Right lobe of liver (tissue), 4 donors: ENCODE data around the gene P4HA2.

Source experiments
- POLR2A ChIP-seq: fragments of 450-650 bp; IDR thresholded peaks from one replicate; pipeline ENCODE4 v1.6.1; 2017; ENCODE audit warnings: antibody characterized with exemption, mild to moderate bottlenecking
- TF ChIP-seq, protein P1 (sequence below), 4 donors: fragments of 200-600 bp in 3 of 4; fragments of 450-650 bp in 1 of 4; IDR thresholded peaks; one replicate each; pipeline versions ENCODE4 v1.5.1 to v1.8.0; 2016 to 2022; ENCODE audit warnings: antibody characterized with exemption in 4 of 4, mild to moderate bottlenecking in 2 of 4
- donor health status: DM: no; HTN: no; CAD: no.
- donor health status: DM: no; HTN: no; CAD: no.
- donor health status: DM: no; HTN: yes; CAD: no.

DNA sequence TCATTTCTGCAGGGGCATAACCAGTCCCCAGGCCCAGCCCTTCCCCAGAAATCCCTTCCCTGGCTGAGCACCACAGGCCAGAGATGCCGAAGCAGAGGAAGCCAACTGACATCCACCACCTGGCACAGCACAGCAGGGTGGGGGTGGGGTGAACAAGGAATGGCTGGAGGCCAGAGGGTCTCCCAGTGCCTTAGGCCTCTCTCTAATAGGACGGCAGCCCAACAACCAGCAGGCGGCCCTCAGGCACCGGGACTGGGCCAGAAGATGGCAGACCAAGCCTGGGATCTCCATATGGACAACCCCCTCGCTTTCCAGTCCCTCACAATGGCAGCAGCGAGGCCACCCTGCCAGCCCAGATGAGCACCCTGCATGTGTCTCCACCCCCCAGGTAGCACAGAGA lies 43.1 kb upstream of the P4HA2 start:
- TF ChIP-seq POLR2A = no peak
- TF ChIP-seq, protein P1, sequence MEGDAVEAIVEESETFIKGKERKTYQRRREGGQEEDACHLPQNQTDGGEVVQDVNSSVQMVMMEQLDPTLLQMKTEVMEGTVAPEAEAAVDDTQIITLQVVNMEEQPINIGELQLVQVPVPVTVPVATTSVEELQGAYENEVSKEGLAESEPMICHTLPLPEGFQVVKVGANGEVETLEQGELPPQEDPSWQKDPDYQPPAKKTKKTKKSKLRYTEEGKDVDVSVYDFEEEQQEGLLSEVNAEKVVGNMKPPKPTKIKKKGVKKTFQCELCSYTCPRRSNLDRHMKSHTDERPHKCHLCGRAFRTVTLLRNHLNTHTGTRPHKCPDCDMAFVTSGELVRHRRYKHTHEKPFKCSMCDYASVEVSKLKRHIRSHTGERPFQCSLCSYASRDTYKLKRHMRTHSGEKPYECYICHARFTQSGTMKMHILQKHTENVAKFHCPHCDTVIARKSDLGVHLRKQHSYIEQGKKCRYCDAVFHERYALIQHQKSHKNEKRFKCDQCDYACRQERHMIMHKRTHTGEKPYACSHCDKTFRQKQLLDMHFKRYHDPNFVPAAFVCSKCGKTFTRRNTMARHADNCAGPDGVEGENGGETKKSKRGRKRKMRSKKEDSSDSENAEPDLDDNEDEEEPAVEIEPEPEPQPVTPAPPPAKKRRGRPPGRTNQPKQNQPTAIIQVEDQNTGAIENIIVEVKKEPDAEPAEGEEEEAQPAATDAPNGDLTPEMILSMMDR (IDR thresholded peaks at IDR 0.05) = no peak
